NOMO-1 treated with DMSO at 0.1 percent for 48 hours (cell line): ENCODE measurements around the gene ERCC4.
A peak's percentile ranks its signal among the peaks of the same experiment; 100 is the strongest.
"Not testable (repeated sequence)": the region's sequence is repeated elsewhere in the genome, so short reads cannot be mapped to it uniquely, and the experiment has no call there.

Experiments used
- DNase-seq: peaks from one replicate; lab custom pipeline; 2025; ENCODE audit not compliant: unreplicated experiment; lab: John Stamatoyannopoulos, UW

ERCC4 gene

GRCh38 chr16:13919683-13920509 is at the start of gene ERCC4:
Gene ERCC4, plus strand, starts transcription at chr16:13920154. Its CDS starts 12 bp downstream, at chr16:13920166.
- DNase-seq = peak; percentile 99

DNA sequence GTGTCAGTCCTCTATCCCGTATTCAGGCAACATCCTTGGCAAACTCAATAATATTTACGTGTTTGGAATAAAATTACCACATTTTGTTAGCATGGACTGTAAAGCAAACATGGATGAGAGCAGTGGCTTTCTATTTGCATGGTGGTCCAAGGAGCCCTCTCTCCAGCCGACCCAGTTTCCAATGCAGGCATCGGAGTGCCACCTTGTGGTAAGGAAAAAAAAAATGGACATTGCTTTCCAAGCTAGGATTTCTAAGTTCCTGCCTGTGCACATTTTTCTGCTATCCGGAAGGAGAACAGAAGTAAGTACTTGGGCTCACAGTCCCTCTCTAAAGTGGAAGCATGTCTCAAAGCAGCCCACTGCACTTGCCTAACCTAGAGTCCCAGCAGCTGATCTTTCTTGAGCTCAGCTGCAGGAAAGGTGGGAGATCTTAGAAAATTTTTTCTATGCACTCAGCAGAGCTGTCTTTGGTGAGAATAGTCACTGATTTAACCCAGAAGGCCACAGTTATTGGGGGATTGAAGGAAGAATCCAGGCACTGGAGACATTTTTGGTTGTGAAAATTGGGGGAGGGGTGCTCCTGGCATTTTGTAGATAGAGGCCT is 46.0 kb upstream of the ERCC4 start:
- no peak for DNase-seq

GRCh38 chr16:13875614-13876284 is 44.2 kb upstream of the ERCC4 start:
- DNase-seq = no peak

- no peak for DNase-seq
These were observed 36.7 kb upstream of the ERCC4 start for GRCh38 chr16:13883276-13883675.

DNA sequence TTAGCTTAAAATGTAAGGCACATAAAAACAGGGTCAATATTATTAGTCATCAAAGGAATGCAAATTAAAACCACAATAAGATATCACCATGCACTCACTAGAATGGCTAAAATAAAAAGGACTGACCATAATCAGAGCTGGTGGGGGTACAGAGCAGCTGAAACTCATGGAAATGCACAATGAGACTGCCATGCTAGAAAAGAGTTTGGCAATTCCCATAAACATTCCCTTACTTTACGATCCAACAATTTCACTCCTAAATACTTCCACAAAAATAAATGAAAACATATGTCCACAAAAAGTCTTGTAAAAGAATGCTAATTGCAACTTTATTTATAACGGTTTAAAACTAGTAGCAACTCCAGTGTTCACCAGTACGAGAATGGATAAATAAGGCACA is 36.1 kb upstream of the ERCC4 start:
- no peak for DNase-seq

- no peak for DNase-seq
These were observed 34.3 kb upstream of the ERCC4 start for GRCh38 chr16:13885700-13886099.

DNA sequence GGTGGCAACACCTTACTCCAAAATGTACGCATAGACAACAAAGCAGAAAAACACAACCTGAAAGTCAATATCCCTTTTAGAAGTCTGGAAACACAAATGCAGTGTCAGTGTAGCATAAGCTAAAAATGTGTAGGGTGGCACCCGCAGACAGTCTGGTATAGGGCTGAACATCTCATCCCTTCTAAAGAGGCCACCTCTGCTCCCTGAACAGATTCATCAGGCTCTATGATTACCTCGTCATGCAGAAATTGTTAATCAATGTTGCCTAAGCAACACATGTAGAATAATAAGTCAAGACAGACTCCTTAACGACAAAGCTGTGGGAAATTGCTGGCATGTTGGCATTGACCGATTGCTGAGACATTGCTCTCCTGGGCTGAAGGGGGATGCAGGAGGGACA is 33.3 kb upstream of the ERCC4 start:
- DNase-seq = no peak

DNA sequence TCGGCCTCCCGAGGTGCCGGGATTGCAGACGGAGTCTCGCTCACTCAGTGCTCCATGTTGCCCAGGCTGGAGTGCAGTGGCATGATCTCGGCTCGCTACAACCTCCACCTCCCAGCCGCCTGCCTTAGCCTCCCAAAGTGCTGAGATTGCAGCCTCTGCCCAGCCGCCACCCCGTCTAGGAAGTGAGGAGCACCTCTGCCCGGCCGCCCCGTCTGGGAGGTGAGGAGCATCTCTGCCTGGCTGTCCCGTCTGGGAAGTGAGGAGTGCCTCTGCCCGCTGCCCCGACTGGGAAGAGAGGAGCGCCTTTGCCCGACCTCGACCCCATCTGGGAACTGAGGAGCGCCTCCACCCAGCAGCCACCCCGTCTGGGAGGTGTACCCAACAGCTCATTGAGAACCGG is 30.6 kb upstream of the ERCC4 start:
- DNase-seq = not testable (repeated sequence)

DNA sequence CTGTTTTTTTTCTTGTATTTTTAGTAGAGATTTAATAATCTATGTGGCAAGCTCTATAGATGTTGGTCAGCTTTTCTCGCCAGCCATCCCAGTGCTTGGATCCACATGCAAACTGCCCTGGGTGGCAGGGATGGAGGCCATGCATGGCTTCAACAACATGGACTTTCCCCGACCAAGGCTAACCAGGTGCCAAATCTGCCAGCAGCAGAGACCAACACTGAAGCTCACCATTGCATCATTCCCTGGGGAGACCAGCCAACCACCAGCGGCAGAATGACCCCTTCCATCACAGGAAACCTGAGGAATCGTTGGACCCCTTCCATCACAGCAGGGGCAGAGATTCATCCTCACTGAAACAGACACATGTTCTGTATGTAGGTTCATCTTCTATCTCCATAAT is 27.7 kb upstream of the ERCC4 start:
- no peak for DNase-seq

DNA sequence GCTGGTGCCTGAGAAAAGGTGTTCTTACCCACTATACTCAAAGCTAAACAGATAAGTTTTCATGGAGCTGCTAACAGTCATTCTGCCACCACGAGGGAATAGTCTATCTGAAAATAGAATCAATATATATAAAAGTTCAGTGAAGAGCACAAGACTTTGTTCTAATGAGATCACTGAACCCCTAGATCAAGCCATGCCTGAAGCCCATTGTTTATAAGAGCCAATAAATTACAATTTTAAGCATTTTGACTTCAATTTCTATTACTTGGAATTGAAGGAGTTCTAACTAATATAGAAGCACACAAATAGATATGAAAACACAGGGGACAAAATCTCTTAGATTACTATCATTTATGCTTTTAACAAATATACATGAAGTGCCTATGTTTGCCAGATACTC is 24.4 kb upstream of the ERCC4 start:
- no peak for DNase-seq

DNA sequence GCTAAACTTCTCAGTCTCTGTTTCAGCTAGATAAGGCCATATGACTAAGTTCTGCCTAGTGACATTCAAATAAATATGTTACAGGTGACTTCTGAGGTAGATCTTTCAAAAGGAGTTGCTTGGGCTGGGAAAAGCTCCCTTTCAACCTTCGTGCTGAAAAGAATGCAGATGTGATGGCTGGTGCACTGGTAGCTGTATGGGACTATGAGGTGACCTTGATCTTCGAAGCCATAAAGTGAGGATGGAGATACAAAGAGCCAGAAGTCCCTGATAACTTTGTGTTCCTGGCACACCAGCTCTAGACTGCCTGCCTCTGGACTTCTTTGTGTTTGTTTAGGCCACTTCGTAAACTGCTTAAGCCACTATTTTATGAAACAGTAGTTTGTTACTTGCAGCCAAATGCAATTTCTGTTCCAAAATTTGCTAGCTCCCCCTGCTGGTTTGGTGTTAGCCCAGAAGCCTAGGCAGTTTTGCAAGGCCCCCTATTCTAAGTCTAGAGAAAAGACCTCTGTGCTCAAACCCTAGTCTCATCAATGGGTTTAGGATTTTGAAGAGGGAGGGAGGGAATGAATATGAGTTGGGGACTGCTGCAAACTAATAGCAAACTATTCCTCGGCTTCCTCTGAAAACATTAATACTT is 23.3 kb upstream of the ERCC4 start:
- no peak for DNase-seq

GRCh38 chr16:13897806-13898205 is 22.1 kb upstream of the ERCC4 start:
- no peak for DNase-seq

GRCh38 chr16:13898233-13898632 is 21.7 kb upstream of the ERCC4 start:
- no peak for DNase-seq

DNA sequence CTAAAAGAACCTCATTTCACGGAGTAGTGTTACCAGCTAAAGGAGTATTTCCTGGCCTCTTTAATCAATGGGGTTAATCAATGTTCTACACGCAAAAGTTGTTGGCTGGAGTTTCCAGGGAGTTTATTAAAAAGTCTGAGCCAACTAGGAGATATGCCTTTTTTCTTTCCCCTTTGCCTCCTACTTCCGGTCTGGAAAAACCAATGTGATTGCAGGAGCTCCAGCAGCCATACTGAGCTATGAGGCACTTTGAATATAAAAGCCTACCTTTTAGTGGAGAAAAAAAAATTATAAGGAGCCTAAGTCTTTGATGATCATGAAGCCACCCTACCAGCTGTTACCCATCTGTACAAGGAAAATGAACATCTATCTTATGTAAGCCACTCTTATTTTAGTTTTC is 17.9 kb upstream of the ERCC4 start:
- DNase-seq = no peak

GRCh38 chr16:13902677-13903076 is 17.3 kb upstream of the ERCC4 start:
- DNase-seq = no peak

GRCh38 chr16:13904179-13904691 is 15.7 kb upstream of the ERCC4 start:
- DNase-seq = no peak

DNA sequence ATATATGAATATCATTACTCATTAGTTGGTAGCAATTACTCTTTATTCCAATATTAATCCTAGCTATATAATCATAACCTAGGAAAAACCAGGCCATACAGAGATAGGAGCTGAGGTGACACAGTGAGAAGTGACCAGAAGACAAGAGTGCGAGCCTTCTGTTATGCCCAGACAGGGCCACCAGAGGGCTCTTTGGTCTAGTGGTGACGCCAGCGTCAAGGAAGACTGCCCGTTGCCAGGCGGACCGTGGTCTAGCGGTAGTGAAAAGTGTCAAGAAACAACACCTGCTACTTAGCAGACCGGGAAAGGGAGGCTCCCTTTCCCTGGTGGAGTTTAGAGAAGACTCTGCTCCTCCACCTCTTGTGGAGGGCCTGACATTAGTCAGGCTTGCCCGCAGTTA is 15.1 kb upstream of the ERCC4 start:
- not testable (repeated sequence) for DNase-seq

GRCh38 chr16:13906168-13907089 is 13.5 kb upstream of the ERCC4 start:
- DNase-seq = peak; percentile 68

GRCh38 chr16:13907431-13907830 is 12.5 kb upstream of the ERCC4 start:
- no peak for DNase-seq

DNA sequence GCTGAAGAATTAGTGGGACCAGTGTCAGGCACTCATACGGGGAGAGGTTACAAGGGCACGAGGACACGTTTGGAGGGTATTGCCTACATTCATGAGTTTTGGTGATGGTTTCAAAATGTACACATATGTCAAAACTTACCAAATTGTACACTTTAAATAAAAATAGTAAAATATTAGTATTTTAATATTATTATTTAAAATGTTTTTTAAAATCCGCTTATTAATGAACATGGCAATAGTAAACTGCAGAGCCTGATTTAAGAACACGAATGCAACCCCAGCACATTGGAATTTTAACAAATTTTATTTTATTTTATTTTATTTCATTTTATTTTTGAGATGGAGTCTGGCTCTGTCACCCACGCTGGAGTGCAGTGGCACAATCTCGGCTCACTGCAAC is 10.9 kb upstream of the ERCC4 start:
- DNase-seq = no peak
